ENCODE results near the gene ZDHHC1.
"Not testable (repeated sequence)": the region's sequence is repeated elsewhere in the genome, so short reads cannot be mapped to it uniquely, and the experiment has no call there.

ZDHHC1 gene

DNA sequence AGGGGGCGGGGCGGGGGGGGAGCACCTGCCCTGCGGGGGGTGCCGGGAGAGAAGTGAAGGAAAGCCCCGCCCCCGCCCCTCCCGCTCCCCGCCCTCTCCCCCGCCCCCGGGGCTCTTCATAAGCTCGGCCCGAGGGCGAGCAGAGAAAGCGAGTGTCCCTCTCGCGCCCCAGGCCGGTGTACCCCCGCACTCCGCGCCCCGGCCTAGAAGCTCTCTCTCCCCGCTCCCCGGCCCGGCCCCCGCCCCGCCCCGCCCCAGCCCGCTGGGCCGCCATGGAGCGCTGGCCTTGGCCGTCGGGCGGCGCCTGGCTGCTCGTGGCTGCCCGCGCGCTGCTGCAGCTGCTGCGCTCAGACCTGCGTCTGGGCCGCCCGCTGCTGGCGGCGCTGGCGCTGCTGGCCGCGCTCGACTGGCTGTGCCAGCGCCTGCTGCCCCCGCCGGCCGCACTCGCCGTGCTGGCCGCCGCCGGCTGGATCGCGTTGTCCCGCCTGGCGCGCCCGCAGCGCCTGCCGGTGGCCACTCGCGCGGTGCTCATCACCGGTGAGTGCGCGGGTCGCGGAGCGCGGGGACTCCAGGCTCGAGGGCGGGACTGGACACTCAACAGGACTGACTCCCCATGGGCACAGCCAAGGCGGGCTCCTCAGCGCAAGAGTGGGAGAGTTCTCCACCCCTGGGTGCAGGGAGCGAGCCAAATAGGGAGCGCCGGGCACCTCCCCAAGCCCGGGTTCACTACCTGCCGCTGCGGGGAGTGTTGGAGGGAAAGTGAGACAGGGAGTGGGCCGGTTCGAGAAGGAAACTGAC lies 14.9 kb upstream of the ZDHHC1 start, which contains the start of gene HSD11B2:
Gene HSD11B2 (plus strand): TSS at position 145 of the 798 bp plus-strand sequence. CDS start 128 bp downstream, at position 273.
- no peak for DNase-seq (ENCODE audit: low spot score)

DNA sequence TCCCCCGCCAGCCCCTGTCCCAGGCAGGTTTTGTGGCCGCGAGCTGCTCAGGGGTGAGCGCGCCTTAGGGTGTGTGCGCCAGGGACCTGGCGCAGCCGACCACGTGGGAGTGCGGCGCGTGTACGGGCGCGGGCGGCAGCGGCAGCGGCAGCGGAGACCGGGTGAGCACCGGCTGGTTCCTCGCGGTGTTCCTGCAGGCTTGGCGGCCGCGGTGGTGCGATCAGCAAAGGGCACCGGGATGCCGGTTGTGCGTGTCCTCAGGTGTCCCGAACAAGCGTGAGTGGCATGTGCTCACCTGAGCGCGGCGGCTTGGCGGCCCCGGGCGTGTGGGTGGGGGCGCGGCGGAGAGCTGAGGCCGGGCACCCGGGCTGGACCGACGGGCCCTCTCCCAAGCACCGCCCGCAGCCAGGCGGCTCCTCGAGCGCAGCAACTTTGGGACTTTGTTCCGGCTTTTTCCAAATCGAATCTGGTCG lies 14.3 kb upstream of the ZDHHC1 start:
- DNase-seq (ENCODE audit: low spot score), result no peak

DNA sequence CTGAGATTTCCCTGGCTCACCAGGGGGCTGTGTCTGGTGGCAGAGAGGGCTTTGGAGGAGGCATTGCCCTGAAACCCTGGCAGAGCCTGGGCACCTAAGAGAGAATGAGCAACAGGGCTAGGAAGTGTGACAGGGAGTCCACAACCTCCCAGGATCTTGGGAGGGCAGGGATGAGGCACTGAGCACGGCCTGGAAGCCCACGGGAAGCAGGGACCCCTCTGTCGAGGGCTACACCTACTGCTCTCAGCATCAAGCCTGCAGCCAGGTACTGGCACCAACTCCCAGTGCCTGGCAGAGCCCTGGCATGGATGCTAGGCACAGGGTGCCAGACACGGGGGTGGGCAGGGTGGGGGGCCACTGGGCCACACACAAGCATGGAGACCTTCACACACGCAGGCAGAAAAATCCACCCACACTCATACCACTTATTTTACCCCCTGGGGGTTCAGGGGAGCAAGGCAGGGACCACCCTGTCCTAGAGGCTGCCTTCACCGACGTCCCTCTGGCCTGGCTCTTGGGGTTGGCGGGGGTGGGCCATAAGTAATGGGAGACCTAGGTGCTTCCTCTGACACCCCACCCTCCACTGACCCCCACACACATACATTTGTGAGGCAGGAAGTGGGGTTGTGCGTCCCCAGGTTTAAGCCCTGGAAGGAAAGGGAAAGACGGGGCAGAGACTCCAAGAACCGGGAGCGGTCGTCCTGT lies 13.7 kb upstream of the ZDHHC1 start:
- DNase-seq (ENCODE audit: low spot score), result no peak

DNA sequence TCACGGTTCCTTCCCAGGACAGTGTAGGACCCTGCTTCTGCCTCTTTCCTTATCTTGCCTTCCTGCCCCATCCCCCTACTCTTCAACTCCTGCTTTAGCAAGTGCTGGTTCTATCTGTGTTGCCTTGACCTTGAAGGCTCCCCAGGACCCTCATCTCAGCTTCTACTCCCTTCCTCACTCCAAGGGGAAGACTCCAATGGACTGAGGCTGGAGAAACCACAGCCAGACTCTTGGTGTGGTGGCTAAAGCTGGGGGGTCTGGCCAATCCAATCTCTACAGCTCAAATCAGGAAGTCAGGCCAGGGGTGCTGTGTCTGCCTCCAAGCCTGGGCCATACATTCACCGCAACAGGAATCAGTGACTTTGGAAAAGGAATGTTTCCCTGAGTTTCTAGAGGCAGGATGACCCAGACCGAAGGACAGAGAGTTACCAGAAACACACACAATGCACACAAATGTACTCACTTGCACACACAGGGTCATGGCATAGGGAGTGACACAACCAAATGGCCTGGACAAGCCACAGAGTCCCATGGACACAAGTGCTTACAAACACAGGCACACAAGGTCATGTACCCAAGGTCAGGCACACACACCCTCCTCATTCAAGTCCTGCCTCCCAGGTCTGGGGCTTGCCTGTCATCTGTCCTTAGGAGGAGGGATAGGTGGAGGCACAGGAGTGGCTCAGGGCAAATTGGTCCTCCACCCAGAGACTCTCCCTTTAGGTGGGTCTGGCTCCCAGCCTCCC lies 12.9 kb upstream of the ZDHHC1 start:
- no peak for DNase-seq (ENCODE audit: low spot score)

DNA sequence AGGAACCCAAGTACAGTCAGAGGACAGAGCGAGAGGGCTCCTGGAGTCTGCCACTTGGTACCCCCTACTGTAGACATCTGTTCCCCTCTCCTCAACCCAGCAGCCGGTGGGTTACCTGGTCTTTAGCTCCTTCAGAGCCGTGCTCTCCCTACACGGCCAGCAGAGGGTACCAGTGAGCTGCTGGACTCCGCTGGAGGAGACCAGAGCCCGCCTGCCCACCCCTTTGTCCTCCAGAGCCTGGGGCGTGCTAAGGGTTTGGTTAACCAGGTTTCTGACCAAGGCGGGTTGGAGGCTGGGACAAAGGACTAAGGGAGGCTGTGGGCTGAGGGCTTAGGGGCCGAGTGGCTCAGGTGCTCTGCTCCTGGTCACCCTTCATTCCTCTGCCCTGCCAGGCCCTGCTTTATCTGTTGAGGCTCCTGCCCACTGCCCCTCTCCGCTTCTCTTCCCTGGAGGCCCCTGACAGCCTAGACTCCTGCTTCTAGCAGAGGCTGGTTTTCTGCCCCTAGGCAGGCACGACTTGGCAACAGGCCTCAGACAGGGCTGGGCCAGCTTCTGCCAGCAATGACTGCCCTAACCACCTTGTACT lies 12.0 kb upstream of the ZDHHC1 start:
- peak; percentile 53 for DNase-seq (ENCODE audit: low spot score)

DNA sequence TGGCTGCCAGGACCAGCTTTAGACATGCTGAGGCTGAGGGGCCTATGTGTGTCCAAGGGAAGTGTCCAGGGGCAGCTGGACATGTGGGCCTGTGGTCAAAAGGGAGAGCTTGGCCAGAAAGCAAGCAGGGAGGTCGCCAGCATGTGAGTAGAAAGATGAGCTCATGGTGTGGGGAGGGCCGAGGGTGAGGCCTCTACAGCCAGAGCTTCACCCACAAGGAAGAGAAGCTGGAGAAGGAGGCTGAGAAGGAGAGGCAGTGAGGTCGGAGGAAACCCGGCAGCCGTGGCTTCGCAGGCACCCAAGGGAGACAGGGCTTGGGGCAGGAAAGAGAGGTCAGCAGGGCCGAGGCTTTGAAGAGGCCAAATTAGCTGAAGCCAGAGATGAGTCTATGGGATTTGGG lies 10.7 kb upstream of the ZDHHC1 start:
- DNase-seq (ENCODE audit: low spot score), result no peak

DNA sequence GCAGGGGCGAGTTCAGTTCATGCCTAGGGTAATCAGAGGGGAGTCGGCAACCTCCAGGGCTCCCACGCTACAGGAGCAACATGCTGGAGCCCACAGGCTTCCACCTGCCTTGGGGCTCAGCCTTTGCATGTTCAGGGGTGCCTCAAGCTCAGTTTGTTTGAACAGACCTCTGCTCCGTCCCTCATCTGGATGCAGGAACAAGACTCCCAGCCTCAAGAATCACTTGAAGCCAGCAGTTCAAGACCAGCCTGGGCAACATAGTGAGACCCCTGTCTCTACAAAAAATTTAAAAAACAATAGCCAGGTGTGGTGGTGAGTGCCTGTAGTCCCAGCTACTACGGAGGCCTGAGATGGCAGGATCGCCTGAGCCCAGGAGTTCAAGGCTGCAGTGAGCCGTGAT lies 9.7 kb upstream of the ZDHHC1 start:
- DNase-seq (ENCODE audit: low spot score), result no peak

DNA sequence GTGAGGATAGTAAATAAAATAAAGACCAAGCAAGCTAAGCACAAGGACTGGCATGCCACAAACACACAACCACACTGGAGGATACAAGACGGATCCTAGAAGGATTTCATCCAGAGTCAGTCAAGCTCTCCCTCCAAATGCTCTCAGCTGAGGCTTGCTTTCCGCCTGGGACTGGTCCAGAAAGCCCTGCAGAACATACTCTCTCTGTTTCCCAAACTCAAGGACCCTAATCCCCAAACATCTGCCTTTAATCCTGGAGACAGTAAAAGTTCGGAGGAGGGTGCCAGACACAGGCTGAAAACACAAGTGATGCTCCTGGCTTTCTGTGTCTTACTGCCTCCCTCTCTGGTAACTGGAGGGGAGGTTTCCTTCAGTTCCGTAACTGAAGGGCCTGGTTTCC lies 9.3 kb upstream of the ZDHHC1 start:
- no peak for DNase-seq (ENCODE audit: low spot score)

DNA sequence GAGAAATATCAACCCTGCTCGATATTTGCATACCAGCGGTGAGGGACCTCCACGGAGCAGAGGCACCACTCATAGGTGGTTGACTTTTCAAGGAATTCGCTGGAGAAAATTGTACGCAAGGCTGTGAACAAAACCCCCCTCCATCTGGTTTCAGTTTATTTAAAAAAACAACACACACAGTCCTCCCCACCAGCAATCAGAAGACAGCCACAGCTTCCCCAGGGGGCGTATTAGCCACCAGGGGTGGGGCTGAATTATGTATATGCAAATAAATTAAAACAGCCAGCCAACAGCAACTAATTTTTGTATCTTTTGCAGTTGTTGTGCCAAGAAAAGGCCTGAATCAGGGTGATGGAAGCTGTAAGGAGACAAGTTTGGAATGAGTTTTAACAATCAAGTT lies 8.8 kb upstream of the ZDHHC1 start:
- no peak for DNase-seq (ENCODE audit: low spot score)

DNA sequence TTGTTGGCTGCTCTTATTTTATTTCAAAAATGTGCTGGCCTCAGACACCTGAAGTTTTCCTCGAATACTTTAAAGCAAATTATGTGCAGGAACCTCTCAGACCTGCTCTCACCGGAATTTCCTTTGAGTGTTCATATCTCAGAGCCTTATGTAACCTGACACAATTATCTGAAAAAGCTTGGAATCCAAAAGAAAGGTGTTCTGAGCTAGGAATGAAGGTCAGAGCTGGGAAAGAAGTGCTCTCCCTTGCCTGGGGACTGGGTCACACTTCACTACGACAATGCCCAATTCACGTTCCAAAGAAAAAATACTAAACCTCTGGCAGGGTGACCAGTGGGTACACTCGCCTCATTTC lies 8.0 kb upstream of the ZDHHC1 start:
- DNase-seq (ENCODE audit: low spot score), result no peak

DNA sequence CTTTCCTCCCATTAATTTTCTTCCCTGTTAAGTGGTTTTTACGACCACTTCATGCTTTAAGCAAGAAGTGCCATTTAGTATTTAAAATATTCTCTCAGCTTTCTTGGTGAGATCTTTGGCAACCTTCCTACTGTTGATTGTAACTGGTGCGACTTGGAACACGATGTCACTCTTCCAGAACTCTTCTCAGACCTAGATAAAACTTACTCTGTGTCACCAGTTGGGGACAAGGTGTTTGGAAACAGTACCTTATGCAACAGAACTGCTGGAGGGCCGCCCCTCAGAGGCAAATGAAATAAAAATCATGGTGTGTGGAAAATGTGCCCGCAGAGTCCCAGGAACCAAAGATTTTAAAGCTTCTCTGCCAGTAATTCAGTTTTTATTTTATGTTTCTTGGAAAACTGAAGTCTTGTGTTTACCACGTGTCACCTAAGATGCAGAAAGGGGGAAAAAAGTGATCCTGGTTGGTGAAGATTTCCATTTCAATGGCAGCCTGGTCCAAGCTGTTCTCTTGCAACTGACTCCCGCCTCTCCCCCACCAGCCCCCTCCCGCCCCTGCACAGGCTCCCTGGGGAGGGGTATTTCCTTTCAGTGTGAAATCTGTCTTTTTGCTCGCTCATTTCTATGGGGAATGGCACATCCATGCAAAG lies 7.5 kb upstream of the ZDHHC1 start:
- no peak for DNase-seq (ENCODE audit: low spot score)

DNA sequence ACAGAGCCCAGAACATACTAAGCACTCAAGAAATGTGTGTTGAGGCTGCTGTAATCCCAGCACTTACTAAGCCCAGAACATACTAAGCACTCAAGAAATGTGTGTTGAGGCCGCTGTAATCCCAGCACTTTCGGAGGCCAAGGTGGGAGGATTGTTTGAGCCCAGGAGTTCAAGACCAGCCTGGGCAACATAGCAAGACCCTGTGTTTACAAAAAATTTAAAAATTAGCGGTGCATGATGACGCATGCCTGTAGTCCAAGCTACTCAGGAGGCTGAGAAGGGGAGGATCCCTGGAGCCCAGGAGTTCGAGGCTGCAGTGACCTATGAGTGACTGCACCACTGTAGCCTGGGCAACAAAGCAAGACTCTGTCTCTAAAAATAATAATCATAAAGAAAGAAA lies 6.7 kb upstream of the ZDHHC1 start:
- DNase-seq (ENCODE audit: low spot score), result no peak

DNA sequence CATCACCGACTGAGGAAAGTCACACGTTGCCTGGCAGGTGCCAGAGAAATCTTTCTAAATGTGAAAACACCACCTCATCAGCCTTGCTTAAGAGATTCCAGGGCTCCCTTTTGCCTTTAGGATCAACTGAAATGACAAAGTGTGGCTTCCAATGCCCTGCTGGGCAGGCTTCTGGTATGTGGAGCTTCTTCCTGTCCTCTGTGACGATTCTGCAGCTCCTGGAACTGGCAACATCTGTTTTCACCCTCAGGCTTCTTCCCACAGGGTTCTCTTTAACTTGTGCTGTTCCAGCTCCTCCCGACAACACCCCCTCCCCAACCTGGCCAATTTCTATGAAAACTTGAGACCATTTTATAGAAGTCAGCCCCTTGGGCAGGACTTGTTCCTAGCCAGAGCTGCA lies 4.8 kb upstream of the ZDHHC1 start:
- no peak for DNase-seq (ENCODE audit: low spot score)

DNA sequence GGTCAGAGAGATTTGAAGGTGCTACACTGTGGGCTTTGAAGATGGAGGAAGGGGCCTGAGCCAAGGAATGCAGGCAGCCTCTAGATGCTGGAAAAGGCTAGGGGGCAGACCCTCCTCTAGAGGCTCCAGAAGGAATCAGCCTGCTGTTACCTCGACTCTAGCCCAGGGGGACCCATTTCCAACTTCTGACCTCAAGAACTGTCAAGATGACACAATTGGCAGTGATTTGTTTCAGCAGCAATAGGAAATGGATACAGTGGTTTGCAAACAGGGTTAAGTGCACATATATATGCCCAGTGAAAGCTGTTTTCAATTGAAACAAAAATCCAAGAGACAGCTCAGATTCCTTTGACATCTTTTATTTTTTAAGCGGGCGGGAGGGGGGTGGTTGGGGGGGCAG lies 3.7 kb upstream of the ZDHHC1 start:
- no peak for DNase-seq (ENCODE audit: low spot score)

DNA sequence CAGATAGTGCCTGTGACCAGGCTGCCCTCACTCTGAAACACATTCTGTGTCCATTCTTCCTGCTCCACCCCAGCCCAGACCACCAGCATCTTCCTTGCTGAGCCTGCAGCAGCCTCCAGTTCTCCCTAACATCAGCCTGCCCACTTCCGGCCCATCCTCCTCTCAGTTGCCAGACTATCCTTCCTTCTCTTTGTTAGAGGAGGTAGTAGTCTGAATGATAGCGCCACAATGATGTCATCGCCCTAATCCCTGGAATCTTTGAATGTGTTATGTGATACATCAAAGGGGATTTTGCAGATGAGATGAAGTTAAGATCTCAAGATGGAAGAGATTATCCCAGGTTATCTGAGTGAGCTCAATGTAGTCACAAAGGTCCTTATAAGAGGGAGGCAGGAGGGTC lies 3.2 kb upstream of the ZDHHC1 start:
- no peak for DNase-seq (ENCODE audit: low spot score)

DNA sequence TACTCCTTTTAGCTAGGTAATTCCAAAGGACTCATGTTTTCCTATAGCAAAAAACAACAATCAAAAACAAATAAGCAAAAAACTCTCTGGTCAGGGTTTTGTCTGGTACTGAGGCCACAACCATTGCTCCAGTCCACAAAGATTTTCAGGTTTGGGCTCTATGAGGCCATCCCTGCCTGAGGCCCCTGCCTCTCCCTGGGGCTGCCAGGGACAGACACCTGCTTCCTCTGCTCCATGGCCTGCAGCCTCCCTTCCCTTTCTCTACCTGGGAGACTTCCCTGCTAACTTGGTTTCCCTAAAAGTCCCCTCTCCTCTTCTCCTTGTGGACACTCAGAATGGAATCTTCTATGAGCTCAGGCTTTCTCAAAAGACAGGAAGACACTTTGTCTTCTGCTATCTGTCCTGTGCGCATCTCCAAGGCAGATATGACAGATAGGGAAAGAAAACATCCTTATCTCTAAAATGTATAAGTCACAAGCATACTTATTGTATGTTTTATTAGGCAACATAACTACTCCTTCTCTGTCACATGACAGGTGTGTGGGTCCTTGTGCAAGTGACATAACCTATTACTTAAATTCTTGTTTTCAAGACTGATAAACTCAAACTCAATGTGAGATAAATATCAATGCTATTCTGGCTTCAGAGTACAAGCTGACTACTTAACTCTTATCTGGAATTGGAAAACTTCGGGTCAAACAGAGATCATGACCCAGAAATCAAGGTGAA lies 1.2 kb upstream of the ZDHHC1 start:
- DNase-seq (ENCODE audit: low spot score), result no peak

DNA sequence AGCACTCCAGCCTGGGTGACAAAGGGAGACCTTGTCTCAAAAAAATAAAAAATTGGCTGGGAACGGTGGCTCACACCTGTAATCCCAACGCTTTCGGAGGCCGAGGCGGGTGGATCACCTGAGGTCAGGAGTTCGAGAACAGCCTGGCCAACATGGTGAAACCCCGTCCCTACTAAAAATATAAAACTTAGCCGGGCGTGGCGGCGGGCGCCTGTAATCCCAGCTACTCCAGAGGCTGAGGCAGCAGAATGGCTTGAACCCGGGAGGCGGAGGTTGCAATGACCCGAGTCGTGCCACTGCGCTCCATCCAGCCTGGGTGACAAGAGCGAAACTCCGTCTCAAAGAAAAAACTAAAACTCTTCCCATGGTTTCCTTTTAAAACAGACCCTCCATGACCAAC lies 856 bp downstream of the ZDHHC1 start:
- DNase-seq (ENCODE audit: low spot score), result not testable (repeated sequence)

DNA sequence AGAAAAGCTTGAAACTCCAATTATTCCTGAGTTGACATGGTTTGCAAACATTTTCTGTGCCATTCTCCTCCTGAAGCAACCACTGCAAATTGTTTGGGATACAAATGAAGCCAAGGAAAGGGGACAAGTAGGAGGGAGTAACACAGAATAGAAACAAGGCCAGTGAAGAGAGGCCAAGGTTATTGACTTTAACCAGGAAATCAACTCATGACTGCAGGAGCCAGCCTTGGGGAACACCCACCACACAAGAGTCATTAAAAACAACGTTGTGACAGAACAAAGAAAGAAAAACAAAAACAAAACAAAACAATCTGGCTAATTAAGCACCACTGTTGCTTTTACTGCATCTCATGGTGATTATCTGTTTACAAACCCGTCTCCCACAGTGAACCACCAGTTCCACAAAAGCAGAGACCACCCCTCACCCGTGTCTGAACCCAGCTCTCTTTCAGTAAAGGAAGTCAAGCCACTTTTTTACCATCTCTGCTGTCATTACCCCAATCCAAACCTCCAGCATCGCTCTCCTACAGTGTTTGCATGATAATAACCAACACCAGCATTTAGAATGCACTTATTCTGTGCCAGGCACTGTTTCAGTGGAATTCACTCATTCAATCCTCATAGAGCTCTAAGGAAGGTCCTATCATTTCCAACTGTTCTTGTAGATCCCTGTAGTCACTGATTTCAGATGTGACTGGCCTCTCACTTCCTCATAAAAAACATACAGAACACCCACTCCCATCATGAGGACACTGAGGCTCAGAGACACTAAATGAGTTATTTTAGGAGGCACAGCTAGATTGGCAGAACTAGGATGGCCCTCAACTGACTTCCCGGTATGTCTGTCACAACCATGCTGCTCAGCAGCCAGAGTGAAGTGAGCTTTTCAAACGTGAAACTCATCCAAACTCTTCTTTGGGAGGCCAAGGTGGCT lies 2.0 kb downstream of the ZDHHC1 start:
- DNase-seq (ENCODE audit: low spot score), result no peak

DNA sequence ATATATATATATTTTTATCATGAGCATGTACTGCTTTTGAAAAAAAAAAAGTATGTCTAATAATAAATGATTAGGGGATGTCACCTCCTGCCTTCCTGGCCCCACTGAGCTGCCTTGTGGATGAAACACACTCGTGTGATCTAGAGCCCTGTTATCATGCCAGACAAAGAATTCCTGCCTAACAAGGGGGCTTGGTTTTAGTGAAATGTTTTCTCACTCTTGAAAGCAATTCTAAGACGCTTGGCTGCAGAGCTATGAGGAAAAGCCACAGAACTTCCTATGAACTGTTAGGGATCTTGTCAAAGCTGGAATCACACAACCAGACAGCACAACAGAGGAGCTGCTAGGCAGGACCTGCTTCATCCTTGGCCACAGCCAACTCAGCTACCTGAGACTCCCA lies 4.0 kb downstream of the ZDHHC1 start:
- DNase-seq (ENCODE audit: low spot score), result no peak

DNA sequence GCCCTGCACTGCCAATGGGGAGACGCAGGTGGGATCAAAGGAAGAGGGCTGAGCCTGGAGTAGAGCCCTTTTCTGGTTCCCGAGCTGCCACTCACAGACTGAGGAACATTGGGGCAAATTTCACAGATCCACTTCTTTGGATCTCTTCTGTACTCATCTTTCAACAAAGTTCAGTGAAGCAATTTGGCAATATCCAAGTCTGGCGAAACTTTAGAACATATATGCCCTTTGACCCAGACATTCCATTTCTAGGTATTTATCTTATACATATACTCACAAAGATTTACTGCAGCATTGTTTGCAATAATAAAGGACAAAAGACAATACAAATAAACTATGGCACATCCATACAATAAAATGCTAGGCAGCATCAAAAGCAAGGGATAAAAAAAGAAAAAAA lies 4.9 kb downstream of the ZDHHC1 start:
- DNase-seq (ENCODE audit: low spot score), result no peak

Data from activated CD4-positive, alpha-beta T cell treated with anti-CD3 and anti-CD28 coated beads, Interleukin-2, Interleukin-4, amounts not matched to agents 100 ng/mL and 50 ng/mL, durations not matched to agents 16 hours and 8 hours (primary cell).